Esophagus mucosa (tissue), 1 donor: Measurements from ENCODE around the gene ZNF385B. TPM values are rescaled to one million over a fixed set of nuclear protein-coding genes. Genes with fewer than 3 reads are reported as not detected.

Experiments used
- ATAC-seq: fragments of 200-7000 bp; cut with Tn5 transposase; one replicate; pipeline ENCODE4 v1.9.1; 2020
- total RNA-seq: library from RNA; stranded (reverse); gene quantifications from one replicate; pipeline ENCODE4 v1.2.4, GENCODE V29; 2023
- donor health status: DM: yes; HTN: yes; CAD: no.

ZNF385B gene
- total RNA-seq, 1 donor from 2014 or later: 0.32 TPM

GRCh38 chr2:179855673-179856072, 5.7 kb downstream of the ZNF385B start:
- ATAC-seq: no peak

- ATAC-seq: no peak
Measured at GRCh38 chr2:179854891-179855290, 6.5 kb downstream of the ZNF385B start.

- no peak for ATAC-seq
Measured at GRCh38 chr2:179853108-179853507, 8.3 kb downstream of the ZNF385B start.

- ATAC-seq: no peak
Measured at GRCh38 chr2:179850188-179850587, 11.2 kb downstream of the ZNF385B start.

GRCh38 chr2:179849719-179850118, 11.7 kb downstream of the ZNF385B start:
- no peak for ATAC-seq

- ATAC-seq: no peak
Measured at GRCh38 chr2:179843541-179843940, 17.9 kb downstream of the ZNF385B start.

GRCh38 chr2:179842498-179843153, 18.8 kb downstream of the ZNF385B start:
- no peak for ATAC-seq

- ATAC-seq: no peak
Measured at GRCh38 chr2:179840840-179841239, 20.6 kb downstream of the ZNF385B start.

- no peak for ATAC-seq
Measured at GRCh38 chr2:179837408-179837807, 24.0 kb downstream of the ZNF385B start.

GRCh38 chr2:179830043-179830787, 31.2 kb downstream of the ZNF385B start:
- no peak for ATAC-seq

GRCh38 chr2:179826297-179826696, 35.1 kb downstream of the ZNF385B start:
- ATAC-seq: no peak

GRCh38 chr2:179825494-179825893, 35.9 kb downstream of the ZNF385B start:
- ATAC-seq: no peak

- no peak for ATAC-seq
Measured at GRCh38 chr2:179824961-179825360, 36.5 kb downstream of the ZNF385B start.

GRCh38 chr2:179822540-179822939, 38.9 kb downstream of the ZNF385B start:
- ATAC-seq: no peak

- no peak for ATAC-seq
Measured at GRCh38 chr2:179818546-179818945, 42.9 kb downstream of the ZNF385B start.

GRCh38 chr2:179817181-179817841, 44.1 kb downstream of the ZNF385B start:
- no peak for ATAC-seq

- no peak for ATAC-seq
Measured at GRCh38 chr2:179814050-179814449, 47.4 kb downstream of the ZNF385B start.

GRCh38 chr2:179812501-179812900, 48.9 kb downstream of the ZNF385B start:
- no peak for ATAC-seq

- no peak for ATAC-seq
Measured at GRCh38 chr2:179811042-179811441, 50.4 kb downstream of the ZNF385B start.

- no peak for ATAC-seq
Measured at GRCh38 chr2:179809606-179810005, 51.8 kb downstream of the ZNF385B start.

- ATAC-seq: no peak
Measured at GRCh38 chr2:179805001-179805400, 56.4 kb downstream of the ZNF385B start.

GRCh38 chr2:179804206-179804605, 57.2 kb downstream of the ZNF385B start:
- no peak for ATAC-seq

GRCh38 chr2:179802051-179802882, 59.1 kb downstream of the ZNF385B start:
- no peak for ATAC-seq
